Osteoblast (primary cell): ENCODE data around the gene TDG. TPM values are rescaled to one million over a fixed set of nuclear protein-coding genes. Genes with fewer than 3 reads are reported as not detected.

Experiments
- DNase-seq: peaks from one replicate; pipeline ENCODE4 v3.0.0; 2011; ENCODE audit warnings: low spot score, mixed read lengths; ENCODE audit not compliant: insufficient read length; ENCODE audit errors: missing footprints
- H2AFZ ChIP-seq: 2 replicates; pipeline ENCODE4 v1.6.0; 2011; ENCODE audit warnings: mild to moderate bottlenecking, low read length
- H3K27ac ChIP-seq: 2 replicates; pipeline ENCODE4 v1.5.1; 2011; ENCODE audit warnings: mild to moderate bottlenecking, low read depth, low read length, moderate library complexity
- H3K27me3 ChIP-seq: 2 replicates; pipeline ENCODE4 v1.6.0; 2012; ENCODE audit warnings: mild to moderate bottlenecking, control low read depth, inconsistent platforms, low read length, moderate library complexity; ENCODE audit not compliant: insufficient read depth
- H3K36me3 ChIP-seq: 2 replicates; pipeline ENCODE4 v1.5.1; 2011; ENCODE audit warnings: mild to moderate bottlenecking, low read length, control low read depth, moderate library complexity; ENCODE audit not compliant: insufficient read depth
- H3K4me1 ChIP-seq: 2 replicates; pipeline ENCODE4 v1.5.1; 2011; ENCODE audit warnings: mild to moderate bottlenecking, low read length, control low read depth, moderate library complexity; ENCODE audit not compliant: insufficient read depth
- H3K4me2 ChIP-seq: 2 replicates; pipeline ENCODE4 v1.6.0; 2011; ENCODE audit warnings: mild to moderate bottlenecking, low read length; ENCODE audit not compliant: insufficient read depth
- H3K4me3 ChIP-seq: fragments of 200-600 bp; sonication (generic); 3 replicates; pipeline ENCODE4 v1.5.1; 2012; ENCODE audit warnings: mild to moderate bottlenecking, low read length, inconsistent platforms; ENCODE audit not compliant: insufficient read depth
- H3K79me2 ChIP-seq: 2 replicates; pipeline ENCODE4 v1.6.0; 2012; ENCODE audit warnings: mild to moderate bottlenecking, low read length, control low read depth, inconsistent platforms; ENCODE audit not compliant: insufficient read depth
- H3K9me3 ChIP-seq: 2 replicates; pipeline ENCODE4 v1.5.1; 2011; ENCODE audit warnings: low read depth, low read length, control low read depth
- H4K20me1 ChIP-seq: 2 replicates; pipeline ENCODE4 v1.6.0; 2012; ENCODE audit warnings: mild to moderate bottlenecking, low read length, control low read depth; ENCODE audit not compliant: insufficient read depth
- total RNA-seq: library from RNA; depleted of rRNA; stranded (reverse); fragments of >200 nt; gene quantifications from 2 replicates; pipeline ENCODE4 v1.2.3, GENCODE V29; 2012
- TF ChIP-seq, protein P1 (sequence below): IDR thresholded peaks from 2 replicates; pipeline ENCODE4 v1.5.1; 2011; ENCODE audit warnings: mild to moderate bottlenecking, low read depth, low read length, moderate library complexity; ENCODE audit errors: extremely low read depth

TDG gene
- total RNA-seq, 1 donor = 23.2 TPM

DNA sequence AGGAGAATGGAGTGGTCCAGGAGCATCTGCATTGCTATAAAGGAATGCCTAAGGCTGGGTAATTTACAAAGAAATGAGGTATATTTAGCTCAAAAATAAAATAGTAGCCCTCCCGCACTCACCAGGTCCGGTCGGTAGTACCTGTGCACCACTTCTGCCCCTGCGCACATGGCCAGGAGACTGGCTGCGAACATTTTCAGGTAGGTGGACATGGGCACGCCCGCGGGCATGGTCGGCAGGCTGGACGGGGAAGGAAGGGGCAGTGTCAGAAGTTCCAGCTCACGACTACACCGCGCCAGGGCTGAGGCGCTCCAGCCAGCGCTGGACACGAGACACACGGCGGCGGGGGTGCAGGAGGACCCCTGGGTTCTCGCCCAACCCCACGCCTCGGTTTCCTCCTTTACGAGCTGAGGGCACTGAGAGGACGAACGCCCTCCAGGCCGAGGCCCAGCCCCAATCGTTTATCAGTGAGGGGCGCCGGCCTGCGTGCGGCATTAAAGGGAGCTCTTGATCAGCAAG, 9.1 kb upstream of the TDG start:
- Histone ChIP-seq H2AFZ (peak overlapping the region; percentile 80), H3K4me1 (peaks cover 9% of the 10 kb centered on the region), H3K9me3 (no peaks in the 10 kb centered on the region), H4K20me1 (peaks cover 3% of the 10 kb centered on the region), H3K27me3 (no peaks in the 10 kb centered on the region), H3K27ac (peak overlapping the region; percentile 84), H3K4me3 (peak overlapping the region; percentile 84), H3K4me2 (peak overlapping the region; percentile 83), H3K79me2 (peaks cover 47% of the 10 kb centered on the region), H3K36me3 (peaks cover 31% of the 10 kb centered on the region)
- DNase-seq = peak; percentile 87
- TF ChIP-seq, protein P1, sequence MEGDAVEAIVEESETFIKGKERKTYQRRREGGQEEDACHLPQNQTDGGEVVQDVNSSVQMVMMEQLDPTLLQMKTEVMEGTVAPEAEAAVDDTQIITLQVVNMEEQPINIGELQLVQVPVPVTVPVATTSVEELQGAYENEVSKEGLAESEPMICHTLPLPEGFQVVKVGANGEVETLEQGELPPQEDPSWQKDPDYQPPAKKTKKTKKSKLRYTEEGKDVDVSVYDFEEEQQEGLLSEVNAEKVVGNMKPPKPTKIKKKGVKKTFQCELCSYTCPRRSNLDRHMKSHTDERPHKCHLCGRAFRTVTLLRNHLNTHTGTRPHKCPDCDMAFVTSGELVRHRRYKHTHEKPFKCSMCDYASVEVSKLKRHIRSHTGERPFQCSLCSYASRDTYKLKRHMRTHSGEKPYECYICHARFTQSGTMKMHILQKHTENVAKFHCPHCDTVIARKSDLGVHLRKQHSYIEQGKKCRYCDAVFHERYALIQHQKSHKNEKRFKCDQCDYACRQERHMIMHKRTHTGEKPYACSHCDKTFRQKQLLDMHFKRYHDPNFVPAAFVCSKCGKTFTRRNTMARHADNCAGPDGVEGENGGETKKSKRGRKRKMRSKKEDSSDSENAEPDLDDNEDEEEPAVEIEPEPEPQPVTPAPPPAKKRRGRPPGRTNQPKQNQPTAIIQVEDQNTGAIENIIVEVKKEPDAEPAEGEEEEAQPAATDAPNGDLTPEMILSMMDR = no peak

DNA sequence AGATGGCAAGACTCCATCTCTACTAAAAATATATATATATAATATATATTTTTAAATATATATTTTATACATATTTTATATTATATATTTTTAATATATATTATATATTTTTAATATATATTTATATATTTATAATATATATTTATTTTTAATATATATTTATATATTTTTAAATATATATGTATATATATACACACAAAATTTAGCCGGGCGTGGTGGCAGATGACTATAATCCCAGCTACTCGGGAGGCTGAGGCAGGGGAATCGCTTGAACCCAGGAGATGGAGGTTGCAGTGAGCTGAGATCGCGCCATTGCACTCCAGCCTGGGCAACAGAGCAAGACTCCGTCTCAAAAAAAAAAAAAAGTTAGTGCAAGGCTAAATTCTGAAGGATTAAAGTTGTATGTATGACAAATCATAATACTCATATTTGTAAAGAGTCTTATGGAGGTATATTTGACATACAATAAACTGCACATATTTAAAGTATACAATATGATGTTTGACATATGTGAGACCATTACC, 7.7 kb upstream of the TDG start:
- H3K27ac ChIP-seq = peak overlapping the region; percentile 84
- no peak overlapping the region for H2AFZ ChIP-seq
- H4K20me1 ChIP-seq = no peaks in the 10 kb centered on the region
- peaks cover 40% of the 10 kb centered on the region for H3K79me2 ChIP-seq
- H3K9me3 ChIP-seq = no peaks in the 10 kb centered on the region
- no peak for DNase-seq
- TF ChIP-seq, protein P1 = no peak
- peaks cover 19% of the 10 kb centered on the region for H3K36me3 ChIP-seq
- no peaks in the 10 kb centered on the region for H3K27me3 ChIP-seq
- peak overlapping the region; percentile 83 for H3K4me2 ChIP-seq
- H3K4me1 ChIP-seq = peaks cover 9% of the 10 kb centered on the region
- no peak overlapping the region for H3K4me3 ChIP-seq

DNA sequence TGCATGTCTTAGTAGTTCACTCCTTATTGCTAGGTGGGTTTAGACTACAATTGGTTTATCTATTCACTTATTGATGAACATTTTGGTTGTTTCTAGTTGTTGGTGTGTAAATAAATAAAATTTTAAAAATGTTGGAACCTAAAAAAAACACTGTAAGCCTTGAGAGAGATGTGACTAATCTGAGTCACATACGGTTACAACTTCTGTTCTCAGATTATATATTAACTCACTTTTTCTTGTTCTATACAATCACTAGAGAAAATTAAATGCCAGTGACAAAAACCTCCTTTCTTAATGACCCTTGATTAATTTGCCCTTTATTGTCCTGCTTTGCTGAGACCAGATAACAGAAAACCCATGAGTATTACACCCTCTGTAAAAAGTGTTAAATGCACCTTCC, 7.1 kb upstream of the TDG start:
- no peaks in the 10 kb centered on the region for H4K20me1 ChIP-seq
- H3K27ac ChIP-seq = no peak overlapping the region
- peaks cover 12% of the 10 kb centered on the region for H3K36me3 ChIP-seq
- no peaks in the 10 kb centered on the region for H3K9me3 ChIP-seq
- H2AFZ ChIP-seq = no peak overlapping the region
- H3K4me2 ChIP-seq = no peak overlapping the region
- TF ChIP-seq, protein P1 = no peak
- no peak overlapping the region for H3K4me3 ChIP-seq
- H3K79me2 ChIP-seq = peaks cover 33% of the 10 kb centered on the region
- DNase-seq = no peak
- peaks cover 10% of the 10 kb centered on the region for H3K4me1 ChIP-seq
- H3K27me3 ChIP-seq = no peaks in the 10 kb centered on the region

DNA sequence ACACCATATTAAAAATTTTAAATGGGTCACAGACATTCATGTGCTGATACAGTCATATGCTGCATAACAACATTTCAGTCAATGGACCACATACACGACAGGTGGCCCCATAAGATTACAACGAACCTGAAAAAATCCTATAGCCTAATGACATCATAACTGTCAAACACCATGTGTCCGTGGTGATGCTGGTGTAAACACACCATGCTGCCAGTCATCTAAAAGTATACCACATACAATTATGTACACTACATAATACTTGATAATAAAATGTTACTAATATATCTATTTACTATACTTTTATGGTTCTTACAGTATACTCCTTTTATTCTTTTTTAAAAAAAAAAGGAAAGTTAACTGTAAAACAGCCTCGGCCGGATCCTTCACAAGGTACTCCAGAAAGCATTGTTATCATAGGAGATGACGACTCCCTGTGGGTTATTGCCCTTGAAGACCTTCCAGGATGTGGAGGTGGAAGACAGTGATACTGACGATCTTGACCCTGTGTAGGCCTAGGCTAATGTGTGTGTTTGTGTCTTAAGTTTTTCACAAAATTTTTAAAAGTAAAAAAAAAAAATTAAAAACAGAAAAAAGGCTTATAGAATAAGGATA, 5.0 kb upstream of the TDG start:
- H3K27ac ChIP-seq = no peak overlapping the region
- DNase-seq = no peak
- H3K27me3 ChIP-seq = no peaks in the 10 kb centered on the region
- TF ChIP-seq, protein P1 = no peak
- H3K9me3 ChIP-seq = no peaks in the 10 kb centered on the region
- no peaks in the 10 kb centered on the region for H4K20me1 ChIP-seq
- peaks cover 32% of the 10 kb centered on the region for H3K79me2 ChIP-seq
- H2AFZ ChIP-seq = no peak overlapping the region
- H3K36me3 ChIP-seq = no peaks in the 10 kb centered on the region
- peaks cover 20% of the 10 kb centered on the region for H3K4me1 ChIP-seq
- H3K4me3 ChIP-seq = no peak overlapping the region
- H3K4me2 ChIP-seq = no peak overlapping the region
